H1 (cell line): ENCODE data around the gene ERCC6. TPM values are rescaled to one million over a fixed set of nuclear protein-coding genes. Genes with fewer than 3 reads are reported as not detected.

Source experiments
- CTCF ChIA-PET: fragments of 300-600 bp; sonication (Branson Sonifier 250); formaldehyde crosslinking; loops from one replicate; lab custom pipeline; 2021; ENCODE audit not compliant: partially characterized antibody; lab: Charles Lee
- POLR2A ChIA-PET: fragments of 300-600 bp; sonication (Branson Sonifier 250); formaldehyde crosslinking; loops from one replicate; lab custom pipeline; 2021; ENCODE audit warnings: inconsistent platforms; ENCODE audit not compliant: partially characterized antibody; lab: Charles Lee
- DNase-seq, 2 experiments: peaks; one replicate each; pipeline versions ENCODE4 v3.0.0 to v3.0.0-alpha.2; 2010 to 2022; ENCODE audit warnings: low spot score in 2 of 2, low read depth in 1 of 2, mixed read lengths in 1 of 2
- FAIRE-seq: peaks from 2 replicates; lab custom pipeline; 2011; peaks lifted over from hg19 to GRCh38; lab: Jason Lieb, UNC
- H2AFZ ChIP-seq: 2 replicates; pipeline ENCODE4 v1.8.1; 2012; ENCODE audit warnings: low read length, inconsistent platforms
- H2AK5ac ChIP-seq: 2 replicates; pipeline ENCODE4 v1.6.1; 2013; ENCODE audit warnings: low read depth, low read length
- H2BK120ac ChIP-seq: replicated peaks from 2 replicates; pipeline ENCODE3; 2013; ENCODE audit warnings: low read depth, low read length, inconsistent platforms
- H2BK12ac ChIP-seq: 2 replicates; pipeline ENCODE4 v1.6.1; 2013; ENCODE audit warnings: low read depth, low read length
- H2BK15ac ChIP-seq: 2 replicates; pipeline ENCODE4 v1.6.1; 2013; ENCODE audit warnings: low read length
- H2BK20ac ChIP-seq: 2 replicates; pipeline ENCODE4 v1.6.1; 2013; ENCODE audit warnings: low read length
- H2BK5ac ChIP-seq: 2 replicates; pipeline ENCODE4 v1.6.1; 2013; ENCODE audit warnings: low read depth, low read length
- H3K14ac ChIP-seq: 2 replicates; pipeline ENCODE4 v1.6.1; 2013; ENCODE audit warnings: inconsistent platforms; ENCODE audit not compliant: insufficient read length
- H3K18ac ChIP-seq: 2 replicates; pipeline ENCODE4 v1.6.1; 2013; ENCODE audit warnings: low read length; ENCODE audit errors: extremely low read depth
- H3K23ac ChIP-seq: 2 replicates; pipeline ENCODE4 v1.6.1; 2013; ENCODE audit warnings: inconsistent platforms; ENCODE audit not compliant: insufficient read length
- H3K23me2 ChIP-seq: 2 replicates; pipeline ENCODE4 v1.6.1; 2013; ENCODE audit warnings: low read depth, low read length
- H3K27ac ChIP-seq: 2 replicates; pipeline ENCODE4 v1.6.1; 2011; ENCODE audit warnings: low read depth, low read length, inconsistent platforms
- H3K27me3 ChIP-seq, 4 experiments: replicated peaks in 1 of 4; 1 replicate in 1 of 4; 2 replicates in 3 of 4; pipeline versions ENCODE4 v1.6.1 to v1.8.1; 2011 to 2013; ENCODE audit warnings: low read length in 3 of 4, mild to moderate bottlenecking in 3 of 4, inconsistent platforms in 2 of 4, mixed read lengths in 2 of 4, moderate library complexity in 1 of 4; ENCODE audit not compliant: control insufficient read depth in 3 of 4, insufficient read depth in 3 of 4; ENCODE audit errors: extremely low read depth in 1 of 4
- H3K36me3 ChIP-seq, 4 experiments: 2 replicates each; pipeline versions ENCODE4 v1.6.1 to v1.8.1; 2011 to 2013; ENCODE audit warnings: mild to moderate bottlenecking in 4 of 4, low read length in 3 of 4, moderate library complexity in 2 of 4, control low read depth in 1 of 4, inconsistent platforms in 1 of 4; ENCODE audit not compliant: insufficient read depth in 4 of 4, control insufficient read depth in 2 of 4
- H3K4ac ChIP-seq: replicated peaks from 2 replicates; pipeline ENCODE3; 2013; ENCODE audit warnings: low read length, low read depth, mixed read lengths, inconsistent platforms; ENCODE audit not compliant: insufficient read length
- H3K4me1 ChIP-seq, 4 experiments: replicated peaks in 1 of 4; 1 replicate in 1 of 4; 2 replicates in 3 of 4; pipeline versions ENCODE4 v1.6.1 to v1.8.1; 2011 to 2013; ENCODE audit warnings: low read length in 3 of 4, inconsistent platforms in 2 of 4, mixed read lengths in 1 of 4; ENCODE audit not compliant: insufficient read depth in 4 of 4, control insufficient read depth in 3 of 4
- H3K4me2 ChIP-seq, 2 experiments: 2 replicates each; pipeline versions ENCODE4 v1.6.1 to v1.8.1; 2011 to 2013; ENCODE audit warnings: low read depth in 2 of 2, low read length in 2 of 2, control low read depth in 1 of 2, inconsistent platforms in 1 of 2, mild to moderate bottlenecking in 1 of 2; ENCODE audit not compliant: insufficient read depth in 1 of 2
- H3K4me3 ChIP-seq, 4 experiments: fragments of 200-600, 300-600 bp in 1 of 4; sonication (generic), shearing (Covaris generic), sonication (Bioruptor Twin) in 1 of 4; 2 replicates each; pipeline versions ENCODE4 v1.5.1 to v1.8.1; 2011 to 2016; ENCODE audit warnings: low read length in 4 of 4, low read depth in 3 of 4, control low read depth in 2 of 4, inconsistent platforms in 2 of 4, mild to moderate bottlenecking in 2 of 4, mixed read lengths in 1 of 4, moderate library complexity in 1 of 4; ENCODE audit not compliant: insufficient read depth in 2 of 4; ENCODE audit errors: extremely low read depth in 1 of 4
- H3K56ac ChIP-seq: replicated peaks from 2 replicates; pipeline ENCODE3; 2013; ENCODE audit warnings: low read depth, mild to moderate bottlenecking, mixed read lengths, low read length, inconsistent platforms; ENCODE audit not compliant: insufficient read length
- H3K79me1 ChIP-seq: 2 replicates; pipeline ENCODE4 v1.6.1; 2013; ENCODE audit warnings: low read depth, low read length, control low read depth
- H3K79me2 ChIP-seq, 2 experiments: 2 replicates each; pipeline versions ENCODE4 v1.6.1 to v1.8.1; 2012 to 2013; ENCODE audit warnings: low read length in 2 of 2, mild to moderate bottlenecking in 2 of 2, inconsistent platforms in 1 of 2; ENCODE audit not compliant: insufficient read depth in 2 of 2, control insufficient read depth in 1 of 2
- H3K9ac ChIP-seq, 4 experiments: replicated peaks in 1 of 4; 1 replicate in 1 of 4; 2 replicates in 3 of 4; pipeline versions ENCODE4 v1.6.1 to v1.8.1; 2011 to 2013; ENCODE audit warnings: low read depth in 3 of 4, low read length in 3 of 4, control low read depth in 2 of 4, mild to moderate bottlenecking in 2 of 4, moderate library complexity in 2 of 4, inconsistent platforms in 1 of 4; ENCODE audit errors: extremely low read depth in 1 of 4
- H3K9me3 ChIP-seq, 2 experiments: 2 replicates each; pipeline versions ENCODE4 v1.6.1 to v1.8.1; 2012 to 2013; ENCODE audit warnings: mild to moderate bottlenecking in 2 of 2, moderate library complexity in 2 of 2, control low read depth in 1 of 2, inconsistent platforms in 1 of 2, low read depth in 1 of 2, low read length in 1 of 2, mixed read lengths in 1 of 2; ENCODE audit not compliant: insufficient read depth in 2 of 2
- H4K20me1 ChIP-seq, 2 experiments: replicated peaks in 1 of 2; 2 replicates each; pipeline versions ENCODE3 to v1.8.1; 2011 to 2013; ENCODE audit warnings: inconsistent platforms in 2 of 2, low read length in 2 of 2, mild to moderate bottlenecking in 1 of 2; ENCODE audit not compliant: insufficient read depth in 2 of 2, control insufficient read depth in 1 of 2
- H4K5ac ChIP-seq: 2 replicates; pipeline ENCODE4 v1.6.1; 2013; ENCODE audit warnings: low read length, low read depth, mixed read lengths, inconsistent platforms; ENCODE audit not compliant: insufficient read length
- H4K8ac ChIP-seq: 2 replicates; pipeline ENCODE4 v1.8.0; 2013; ENCODE audit warnings: mild to moderate bottlenecking, moderate library complexity, low read length, inconsistent platforms; ENCODE audit not compliant: insufficient read depth; ENCODE audit errors: extremely low read depth
- H4K91ac ChIP-seq: replicated peaks from 2 replicates; pipeline ENCODE3; 2013; ENCODE audit warnings: low read length, mixed read lengths, inconsistent platforms; ENCODE audit not compliant: insufficient read length
- CHD1 ChIP-seq: IDR thresholded peaks from 2 replicates; pipeline ENCODE4 v1.6.1; 2012; ENCODE audit warnings: low read depth, low read length, improper control_type of control experiment
- E2F6 ChIP-seq: IDR thresholded peaks from 2 replicates; pipeline ENCODE4 v1.6.1; 2012; ENCODE audit warnings: inconsistent platforms
- EP300 ChIP-seq, 2 experiments: IDR thresholded peaks; 1 replicate in 1 of 2; 2 replicates in 1 of 2; pipeline ENCODE4 v1.6.1; 2011 to 2012; ENCODE audit warnings: low read depth in 2 of 2, low read length in 2 of 2, mild to moderate bottlenecking in 2 of 2, borderline replicate concordance in 1 of 2, inconsistent platforms in 1 of 2, moderate library complexity in 1 of 2
- EZH2 ChIP-seq: fragments of 200-600 bp; sonication (generic); IDR thresholded peaks from 2 replicates; pipeline ENCODE4 v1.7.1; 2012; ENCODE audit warnings: low read depth, mild to moderate bottlenecking, moderate library complexity, low read length, inconsistent platforms; ENCODE audit not compliant: severe bottlenecking
- GABPA ChIP-seq: IDR thresholded peaks from 2 replicates; pipeline ENCODE4 v1.6.1; 2011; ENCODE audit warnings: mild to moderate bottlenecking, low read length, moderate library complexity, borderline replicate concordance; ENCODE audit not compliant: insufficient read depth
- GTF2F1 ChIP-seq: IDR thresholded peaks from 2 replicates; pipeline ENCODE4 v1.6.1; 2012; ENCODE audit warnings: low read depth, low read length, improper control_type of control experiment, borderline replicate concordance
- MAFK ChIP-seq: IDR thresholded peaks from 2 replicates; pipeline ENCODE4 v1.6.1; 2012; ENCODE audit warnings: low read depth, mild to moderate bottlenecking, improper control_type of control experiment, low read length
- RAD21 ChIP-seq, 2 experiments: IDR thresholded peaks in 1 of 2; conservative IDR thresholded peaks in 1 of 2; 2 replicates each; pipeline ENCODE4 v1.6.1; 2011; ENCODE audit warnings: low read depth in 2 of 2, low read length in 2 of 2, improper control_type of control experiment in 1 of 2, inconsistent platforms in 1 of 2, mild to moderate bottlenecking in 1 of 2, moderate library complexity in 1 of 2
- RBBP5 ChIP-seq: IDR thresholded peaks from 2 replicates; pipeline ENCODE4 v1.7.1; 2012; ENCODE audit warnings: low read depth, mild to moderate bottlenecking, inconsistent platforms, low read length, moderate library complexity, borderline replicate concordance
- SIRT6 ChIP-seq: IDR thresholded peaks from one replicate; pipeline ENCODE4 v1.7.1; 2012; ENCODE audit warnings: low read length, inconsistent platforms
- SIX5 ChIP-seq: IDR thresholded peaks from 2 replicates; pipeline ENCODE4 v1.6.1; 2011; ENCODE audit warnings: mild to moderate bottlenecking, low read depth, low read length
- TAF1 ChIP-seq: IDR thresholded peaks from 2 replicates; pipeline ENCODE4 v1.6.1; 2011; ENCODE audit warnings: mild to moderate bottlenecking, low read depth, low read length
- TBP ChIP-seq: IDR thresholded peaks from 2 replicates; pipeline ENCODE4 v1.6.1; 2011; ENCODE audit warnings: low read depth, low read length, improper control_type of control experiment
- WGBS, 2 experiments: shearing (Covaris generic) in 1 of 2; methylation state at CpG; one replicate each; pipeline versions ENCODE4 v1.1.6 to v1.1.7; 2013 to 2015; ENCODE audit warnings: low lambda C conversion rate in 2 of 2, mixed read lengths in 2 of 2, inconsistent platforms in 1 of 2, low coverage in 1 of 2, missing lambda C conversion rate in 1 of 2; ENCODE audit not compliant: insufficient replicate concordance in 2 of 2, insufficient coverage in 1 of 2, insufficient read length in 1 of 2; ENCODE audit errors: extremely low coverage in 1 of 2, missing lambda C conversion rate in 1 of 2; 5-methylcytosine and 5-hydroxymethylcytosine counted together
- polyA plus RNA-seq, 7 experiments: library from polyadenylated mRNA; depleted of rRNA in 3 of 7; stranded (reverse) in 5 of 7; unstranded in 2 of 7; fragments of >200 nt in 5 of 7; fragments of 200-250 nt in 2 of 7; gene quantifications; 1 replicate in 5 of 7; 2 replicates in 1 of 7; 4 replicates in 1 of 7; pipeline versions ENCODE4 v1.2.1 to v1.2.3, GENCODE V29; 2011 to 2013; ENCODE audit warnings: missing spikeins in 2 of 7, mixed read lengths in 2 of 7
- total RNA-seq: library from RNA; stranded (reverse); fragmentation: NEBNext Ultra II Directional; extraction: Animal tissue kit (Norgen Biotek cat#: 25700); gene quantifications from 2 replicates; pipeline ENCODE4 v1.2.1, GENCODE V29; 2021

ERCC6 gene
- total and polyA plus RNA-seq, 2 of the 8 experiments (the other 6 are each of a cell fraction or from before 2014, with no cell fraction given): 4.1 to 11.9 TPM

GRCh38 chr10:49542353-49542752 is 3.4 kb upstream of the ERCC6 start:
- no peak overlapping the region for H3K27ac ChIP-seq
- no peak overlapping the region for H2BK5ac ChIP-seq
- no peak overlapping the region for H3K56ac ChIP-seq
- H2AK5ac ChIP-seq: no peak overlapping the region
- no peak overlapping the region for H2AFZ ChIP-seq
- 88% methylated on average over 4 of the region's 4 CpGs; no CpG with 5 or more reads in 1 of the 2 experiments for WGBS, 2 experiments
- H3K4ac ChIP-seq: no peak overlapping the region
- H2BK15ac ChIP-seq: no peak overlapping the region
- no peaks in the 10 kb centered on the region for H3K79me1 ChIP-seq
- H4K20me1 ChIP-seq: no peaks in the 10 kb centered on the region
- no peak overlapping the region for H4K91ac ChIP-seq
- 0 out of 4 replicates have a peak, but pooled peaks cover 0 to 3% of the 10 kb centered on the region in 2 experiments for H3K79me2 ChIP-seq
- peaks cover 0 to 10% (median 6%) of the 10 kb centered on the region in 4 experiments; a peak in 5 of 7 replicates for H3K27me3 ChIP-seq
- POLR2A ChIA-PET: no interaction called here
- H3K18ac ChIP-seq: no peak overlapping the region
- no peak overlapping the region for H2BK120ac ChIP-seq
- H2BK12ac ChIP-seq: no peak overlapping the region
- no peak overlapping the region for H3K9ac ChIP-seq
- DNase-seq: no peak
- peaks cover 3 to 12% (median 8%) of the 10 kb centered on the region in 4 experiments for H3K4me1 ChIP-seq
- no peak overlapping the region; a peak in 1 of 8 replicates for H3K4me3 ChIP-seq
- peak overlapping the region; percentile 38 to 43; a peak in 2 of 4 replicates for H3K4me2 ChIP-seq
- H2BK20ac ChIP-seq: no peak overlapping the region
- H3K23ac ChIP-seq: no peak overlapping the region
- peaks cover 4 to 10% of the 10 kb centered on the region in 2 experiments; a peak in 3 of 4 replicates for H3K9me3 ChIP-seq
- no peak overlapping the region for H3K14ac ChIP-seq
- no peak overlapping the region for H4K8ac ChIP-seq
- no peaks in the 10 kb centered on the region for H3K36me3 ChIP-seq
- FAIRE-seq: no peak
- no peak overlapping the region for H4K5ac ChIP-seq
- CTCF ChIA-PET: interaction anchor here (1.5 to 1.6 kb wide), 2 partner anchors 23 to 51 kb away, joined by 3 read pairs; no protein-coding TSS in a partner anchor
- peaks cover 15% of the 10 kb centered on the region for H3K23me2 ChIP-seq
- TF ChIP-seq RBBP5: no peak
- TF ChIP-seq TBP: no peak
- no peak for TF ChIP-seq E2F6
- no peak for TF ChIP-seq TAF1
- TF ChIP-seq CHD1: no peak
- TF ChIP-seq SIRT6: no peak
- TF ChIP-seq MAFK: no peak
- no peak for TF ChIP-seq RAD21 (IDR thresholded peaks at IDR 0.05 in 1 of 2, conservative IDR thresholded peaks at IDR 0.05 in 1 of 2; ENCODE audit: low read depth in 2 of 2, low read length in 2 of 2)
- no peak for TF ChIP-seq EZH2
- no peak for TF ChIP-seq GABPA
- TF ChIP-seq SIX5: no peak
- no peak for TF ChIP-seq GTF2F1
- no peak for TF ChIP-seq EP300 (IDR thresholded peaks at IDR 0.05; ENCODE audit: borderline replicate concordance in 1 of 2, low read depth in 2 of 2, low read length in 2 of 2)
